NOMO-1 treated with dmso at 0.1 percent for 144 hours (cell line): ENCODE data around the gene PEX14.

Experiments
- DNase-seq: peaks from one replicate; lab custom pipeline; 2025; ENCODE audit not compliant: unreplicated experiment; lab: John Stamatoyannopoulos, UW

PEX14 gene

DNA sequence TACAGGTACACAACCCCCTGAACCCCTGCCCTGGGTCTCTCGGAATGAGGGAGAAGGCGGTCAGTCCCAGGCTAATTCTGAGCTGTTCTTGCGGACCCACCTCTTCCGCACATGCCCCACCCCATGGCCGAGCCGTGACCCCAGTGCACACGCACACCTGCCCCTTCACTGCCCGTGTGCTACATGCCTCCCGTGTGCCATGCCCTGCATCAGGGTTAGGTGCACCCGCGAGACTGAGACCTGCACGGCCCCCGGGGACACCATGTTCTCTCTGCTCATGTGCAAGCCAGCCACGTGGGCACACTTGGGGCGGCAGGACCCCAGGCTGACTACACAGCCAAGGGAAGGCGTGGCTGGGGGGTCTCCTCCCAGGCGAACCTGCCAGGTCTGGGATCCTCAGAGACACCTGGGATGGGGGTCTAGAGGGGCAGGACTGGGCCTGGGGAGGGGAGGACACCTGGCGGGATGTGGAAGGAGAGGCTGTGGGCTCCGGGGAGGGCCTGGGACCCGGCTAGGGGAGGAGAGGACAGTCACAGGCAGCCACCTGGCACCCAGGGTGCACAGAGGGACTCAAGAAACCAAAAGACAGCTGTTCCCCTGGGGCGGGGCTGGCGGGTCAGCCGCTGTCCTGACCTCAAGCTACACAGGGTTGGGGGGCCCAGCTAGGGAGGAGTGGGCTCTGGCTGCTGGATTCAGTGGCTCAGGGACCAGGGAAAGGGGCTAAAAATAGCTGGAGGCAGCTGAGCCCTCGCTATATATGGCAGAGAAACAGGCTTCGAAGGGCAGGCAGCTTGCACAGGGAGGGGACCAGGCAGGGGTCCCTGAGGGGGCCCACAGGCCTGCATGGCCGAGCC is 188.3 kb downstream of the PEX14 start:
- DNase-seq, result no peak

DNA sequence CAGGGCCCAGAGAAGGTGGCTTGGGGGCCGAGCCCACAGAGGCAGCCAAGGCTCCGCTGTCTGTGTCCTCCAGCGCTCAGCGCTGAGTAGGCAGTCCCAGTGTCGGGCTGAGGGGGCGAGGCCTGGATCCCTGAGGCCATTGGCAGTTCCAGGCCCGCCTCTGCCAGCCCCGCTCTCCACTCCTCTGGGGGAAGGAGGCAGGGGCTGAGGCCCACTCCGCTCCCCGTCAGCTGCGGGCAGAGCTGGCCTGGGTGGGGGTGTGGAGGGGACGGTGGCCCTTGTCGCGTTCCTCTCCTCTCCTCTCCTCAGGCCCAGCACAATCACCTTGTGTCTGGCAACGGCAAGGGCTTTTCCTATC is 188.9 kb downstream of the PEX14 start:
- DNase-seq, result no peak

DNA sequence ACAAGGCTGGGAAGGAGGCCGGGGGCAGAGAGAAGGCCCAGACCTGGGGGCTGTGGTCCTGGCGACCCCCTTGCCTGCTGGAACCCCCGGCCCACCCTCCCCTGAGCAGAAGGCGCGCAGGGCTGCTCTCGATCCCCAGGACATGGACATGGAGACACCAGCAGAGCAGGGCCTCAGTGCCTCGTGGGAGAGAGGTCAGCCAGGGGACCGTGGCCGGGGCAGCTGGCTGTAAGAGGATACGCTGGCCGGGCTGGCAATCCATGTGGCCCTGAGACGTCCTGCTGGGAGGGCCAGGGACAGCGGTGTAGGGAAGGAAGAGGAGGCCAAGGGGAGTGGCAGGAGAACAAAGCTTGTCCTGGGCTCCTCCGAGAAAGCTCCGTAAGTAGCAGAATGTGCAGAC is 189.5 kb downstream of the PEX14 start:
- DNase-seq, result no peak

DNA sequence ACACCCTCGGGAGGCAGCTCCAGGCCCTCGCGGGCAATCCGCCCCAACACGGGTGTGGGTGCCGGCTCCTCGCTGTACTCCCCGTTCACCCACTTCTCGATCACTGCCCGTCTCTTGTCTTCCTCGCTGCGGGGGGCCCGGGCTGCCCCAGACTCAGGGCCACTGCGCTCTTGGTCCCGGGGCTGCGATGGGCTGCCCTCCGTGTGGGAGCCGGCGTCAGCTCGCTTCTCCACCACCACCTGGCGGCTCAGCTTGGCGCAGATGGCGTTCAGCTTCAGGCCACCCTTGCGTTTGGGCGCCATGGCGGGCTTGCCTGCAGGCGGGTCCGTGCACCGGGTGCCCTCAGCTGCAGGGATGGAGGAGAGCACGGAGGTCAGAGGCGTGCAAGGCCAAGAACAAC is 190.5 kb downstream of the PEX14 start:
- DNase-seq, result no peak

- no peak for DNase-seq
Observed at GRCh38 chr1:10665930-10666850, 191.4 kb downstream of the PEX14 start.

DNA sequence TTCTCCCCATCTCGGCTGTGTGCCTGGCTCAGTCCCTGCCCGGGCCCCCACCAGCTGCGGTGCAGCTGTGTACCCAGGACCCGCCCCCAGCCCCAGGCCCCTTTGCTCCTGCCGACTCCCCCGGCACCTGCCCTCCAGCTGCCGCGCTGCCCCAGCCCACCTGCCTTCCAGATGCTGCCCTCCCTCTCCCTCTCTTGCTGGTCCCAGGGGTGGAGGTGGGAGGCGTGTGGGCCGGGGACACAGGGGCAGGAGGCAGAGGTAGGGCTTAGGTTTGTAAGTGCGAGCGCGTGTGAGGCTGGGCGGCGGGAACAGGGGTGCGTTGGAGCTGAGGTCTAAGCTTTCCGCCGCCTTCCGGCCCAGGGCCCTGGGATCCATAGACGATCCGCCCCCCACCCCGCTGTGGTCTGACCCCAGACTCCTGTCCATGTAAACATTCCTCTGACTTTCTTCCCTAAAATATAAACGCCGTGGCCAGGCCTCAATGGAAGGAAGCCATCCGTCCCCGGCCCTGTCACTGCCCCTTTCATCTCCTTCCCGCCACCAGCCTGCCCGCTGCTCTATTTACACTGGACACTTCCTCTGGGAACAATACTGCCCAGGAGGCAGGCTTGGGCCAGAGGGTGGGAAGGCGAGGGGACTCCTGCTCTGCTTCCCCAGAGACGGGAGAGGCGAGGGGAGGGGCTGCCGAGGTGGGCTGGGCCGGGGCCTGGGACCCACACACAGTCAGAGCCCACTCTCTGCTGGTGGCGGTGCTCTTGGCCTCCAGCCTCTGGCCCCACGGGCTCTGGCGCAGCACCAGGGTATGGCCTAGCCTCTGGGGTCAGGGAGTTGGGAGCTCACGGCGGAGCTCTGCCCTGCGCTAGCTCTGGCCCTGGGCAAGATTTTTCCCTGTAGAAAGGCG is 193.4 kb downstream of the PEX14 start:
- no peak for DNase-seq

- DNase-seq, result no peak
Observed at GRCh38 chr1:10669570-10669969, 194.8 kb downstream of the PEX14 start.

GRCh38 chr1:10670190-10670589 is 195.4 kb downstream of the PEX14 start:
- DNase-seq, result no peak

- no peak for DNase-seq
Observed at GRCh38 chr1:10671090-10671489, 196.3 kb downstream of the PEX14 start.

DNA sequence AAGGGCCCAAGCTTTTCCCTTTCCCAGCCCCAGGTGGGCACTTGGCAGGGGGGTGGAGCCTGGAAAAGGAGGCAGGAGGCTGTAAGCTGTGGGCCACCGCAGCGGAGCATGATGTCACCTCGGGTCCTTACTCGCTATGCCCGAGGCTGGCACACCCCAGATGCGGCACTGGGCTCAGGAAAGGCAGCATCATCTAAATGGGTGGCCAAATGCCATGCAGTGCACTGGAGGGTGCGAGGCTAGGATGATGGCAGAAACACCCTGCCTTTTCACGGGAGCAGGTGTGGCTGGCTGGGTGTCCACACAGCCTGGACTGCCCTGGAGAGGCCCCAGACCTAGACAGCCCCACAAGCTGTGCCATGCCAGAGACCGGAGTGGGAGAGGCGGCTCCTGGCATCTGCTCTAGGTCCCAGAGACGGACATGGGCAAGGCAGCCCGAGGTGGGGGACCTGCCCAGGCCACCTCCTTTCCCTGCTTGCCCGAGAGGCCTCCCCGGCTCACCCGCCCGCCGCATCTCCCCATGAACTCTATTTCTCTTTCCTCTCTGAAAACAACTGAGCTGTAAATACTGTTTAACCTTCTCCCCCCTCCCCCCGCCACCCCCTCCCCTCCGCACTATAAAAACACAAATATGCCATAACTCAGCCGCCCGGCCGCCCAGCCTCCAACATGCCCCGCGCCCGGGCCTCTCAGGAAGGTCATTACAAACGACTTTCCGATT is 197.0 kb downstream of the PEX14 start:
- no peak for DNase-seq

DNA sequence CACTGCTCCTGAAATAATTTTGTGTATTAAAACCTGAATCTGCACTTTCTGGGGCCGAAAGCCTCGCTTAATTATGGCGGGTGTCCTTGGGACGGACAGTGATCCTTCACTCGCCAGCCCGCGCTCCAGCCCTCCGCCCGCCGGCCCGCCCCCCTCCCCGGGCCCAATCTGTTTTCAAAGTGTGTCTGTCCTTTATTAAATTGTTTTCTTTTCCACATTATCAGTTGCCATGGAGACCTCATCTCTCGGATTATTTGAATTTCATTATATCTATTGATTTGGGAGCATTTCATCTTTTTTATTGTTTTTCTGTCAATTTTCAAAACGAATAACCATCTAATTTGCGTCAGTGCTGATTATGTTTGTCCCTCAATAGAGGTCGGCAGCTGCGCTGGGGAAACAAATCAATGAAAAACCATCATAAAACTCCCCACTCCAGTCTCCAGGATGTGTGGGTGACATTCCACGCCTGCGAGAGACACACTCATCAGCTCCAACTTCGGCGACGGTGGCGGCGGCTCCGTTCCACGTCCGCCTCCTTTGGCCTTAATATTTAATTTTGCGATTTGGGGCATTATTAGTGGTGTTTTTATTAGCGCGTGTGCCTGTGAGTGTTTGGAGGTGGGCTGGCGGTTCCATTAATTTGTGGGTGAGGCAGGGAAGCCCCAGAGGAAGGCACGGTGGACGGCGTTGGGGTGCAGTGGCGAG is 197.7 kb downstream of the PEX14 start:
- DNase-seq, result no peak

DNA sequence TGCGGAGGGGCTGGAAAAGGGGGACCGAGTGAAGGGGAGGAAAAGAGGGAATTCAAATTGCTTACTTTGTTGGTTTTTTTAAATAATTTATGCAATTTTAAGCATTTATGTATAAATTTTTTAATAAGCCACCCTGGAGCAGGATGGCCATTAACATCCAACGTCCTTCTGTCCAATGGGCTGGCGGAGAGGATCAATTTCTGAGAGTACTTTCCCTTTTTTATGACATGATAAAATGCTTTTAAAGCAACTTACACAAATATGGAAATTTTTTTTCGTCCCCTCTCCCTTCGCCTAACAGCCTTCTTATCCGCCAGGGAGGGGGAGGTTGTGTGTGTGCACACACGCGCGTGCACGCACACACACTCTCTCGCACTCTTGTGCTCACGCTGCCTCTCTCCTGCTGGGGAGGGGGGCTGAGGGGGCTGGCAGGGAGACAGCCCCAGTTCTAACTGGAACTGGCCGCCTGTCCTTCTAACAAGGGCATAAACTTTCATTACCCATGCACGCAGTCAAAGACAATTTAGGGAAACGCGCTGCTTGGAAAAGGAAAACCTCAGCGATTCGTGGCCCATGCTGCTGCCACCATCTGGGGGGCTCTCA is 198.5 kb downstream of the PEX14 start:
- DNase-seq, result no peak

GRCh38 chr1:10674222-10674621 is 199.5 kb downstream of the PEX14 start:
- no peak for DNase-seq

GRCh38 chr1:10674700-10675609 is 200.2 kb downstream of the PEX14 start:
- no peak for DNase-seq

GRCh38 chr1:10675813-10676212 is 201.1 kb downstream of the PEX14 start:
- DNase-seq, result no peak

DNA sequence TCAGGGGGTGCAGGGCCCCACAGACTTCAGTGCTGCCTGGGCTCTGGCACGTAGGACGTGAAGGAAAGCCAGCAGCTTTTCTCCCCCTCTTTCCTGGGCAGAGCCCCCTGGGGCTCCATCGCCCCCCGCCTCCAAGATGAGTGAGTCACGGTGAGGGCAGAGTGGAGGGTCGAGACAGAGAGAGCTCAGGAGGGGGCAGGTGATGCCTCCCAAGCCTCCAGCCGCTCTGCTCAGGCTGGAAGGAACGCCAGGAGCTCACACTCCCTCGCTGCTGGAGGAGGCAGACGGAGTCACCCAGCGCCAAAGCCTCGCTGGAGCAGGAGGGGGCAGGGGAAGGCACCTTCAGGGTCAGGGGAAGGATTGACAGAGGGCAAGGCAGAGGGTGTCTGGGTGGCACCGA is 202.2 kb downstream of the PEX14 start:
- DNase-seq, result no peak

DNA sequence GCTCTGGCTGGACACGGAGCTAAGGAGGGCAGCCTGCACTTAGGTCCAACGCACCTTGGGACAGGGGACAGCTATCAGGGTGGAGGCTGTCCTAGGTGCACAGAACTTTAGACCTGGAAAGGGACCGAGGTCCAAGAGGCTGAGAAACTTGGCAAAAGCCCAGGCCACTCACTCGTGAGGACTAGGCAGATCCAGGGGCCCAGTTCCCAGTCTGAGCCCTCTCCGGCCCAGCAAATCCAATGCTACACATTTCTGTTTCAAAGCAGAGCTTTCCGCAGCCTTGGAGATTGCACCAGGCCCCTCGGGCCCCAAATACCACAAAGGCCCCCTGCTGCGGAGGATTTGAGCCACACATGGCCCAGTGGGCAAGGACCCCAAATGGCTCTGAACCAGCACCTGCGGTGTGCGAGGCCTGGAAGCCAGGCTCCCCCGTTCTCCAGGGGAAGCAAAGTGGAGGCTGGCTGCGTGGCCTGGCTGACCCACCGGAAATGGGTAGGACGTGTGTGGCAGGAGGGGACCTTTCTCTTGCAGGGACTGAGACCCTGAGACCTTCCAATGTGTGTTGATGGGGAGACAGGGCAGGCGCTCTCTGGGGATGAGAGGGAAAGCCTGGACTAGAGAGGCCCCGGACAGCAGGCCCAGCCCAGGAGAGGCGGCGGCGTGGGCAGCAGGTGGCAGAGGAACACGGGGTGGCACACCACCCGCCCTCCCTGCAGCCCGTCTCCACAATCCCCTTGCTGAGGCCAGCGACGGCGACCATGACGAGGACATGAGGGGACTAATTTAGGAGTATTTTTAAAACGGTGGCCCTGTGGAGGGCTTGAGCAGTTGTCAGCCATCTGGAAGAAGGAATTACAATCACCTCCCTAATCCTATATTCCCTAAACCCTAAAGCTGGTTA is 203.0 kb downstream of the PEX14 start:
- DNase-seq, result no peak
